Lower lobe of right lung (tissue), 2 donors: ENCODE measurements around the gene CXXC5. TPM values are rescaled to one million over a fixed set of nuclear protein-coding genes. Genes with fewer than 3 reads are reported as not detected.

Source experiments
- ATAC-seq, 2 donors: fragments of 200-7000 bp; cut with Tn5 transposase; one replicate each; pipeline ENCODE4 v1.9.1; 2020 to 2022; ENCODE audit warnings: mild to moderate bottlenecking in 2 of 2, moderate library complexity in 2 of 2
- DNase-seq: peaks from one replicate; pipeline ENCODE4 v3.0.0-alpha.2; 2020
- H3K27ac ChIP-seq: fragments of 200-600 bp; one replicate; pipeline ENCODE4 v1.8.0; 2022
- H3K27me3 ChIP-seq: fragments of 200-600 bp; one replicate; pipeline ENCODE4 v1.8.0; 2022; ENCODE audit warnings: low read depth
- H3K36me3 ChIP-seq: fragments of 200-600 bp; one replicate; pipeline ENCODE4 v1.8.0; 2022; ENCODE audit warnings: mild to moderate bottlenecking
- H3K4me1 ChIP-seq: fragments of 200-600 bp; one replicate; pipeline ENCODE4 v1.8.0; 2022
- H3K4me3 ChIP-seq: fragments of 200-600 bp; one replicate; pipeline ENCODE4 v1.8.0; 2022; ENCODE audit warnings: mild to moderate bottlenecking
- H3K9me3 ChIP-seq: fragments of 200-600 bp; one replicate; pipeline ENCODE4 v1.8.0; 2022
- CTCF ChIP-seq: fragments of 200-600 bp; IDR thresholded peaks from one replicate; pipeline ENCODE4 v1.8.0; 2022; ENCODE audit warnings: antibody characterized with exemption, mild to moderate bottlenecking
- intact Hi-C: fragments of 100-400 bp; cut with DNase I; formaldehyde crosslinking; loops from one replicate; pipeline ENCODE4 v1.11.0; 2022
- total RNA-seq: library from RNA; stranded (reverse); fragmentation: NEBNext Ultra II Directional; extraction: Animal tissue kit (Norgen Biotek cat#: 25700); gene quantifications from one replicate; pipeline ENCODE4 v1.2.1, GENCODE V29; 2021
- donor health status: DM: no; HTN: yes; CAD: no; lungs with severe emphysema.

CXXC5 gene
- total RNA-seq, 1 donor from 2014 or later = 27.3 TPM

GRCh38 chr5:139690803-139691629, 42.9 kb downstream of the CXXC5 start:
- no peaks in the 10 kb centered on the region for H3K36me3 ChIP-seq
- no peak overlapping the region for H3K27ac ChIP-seq
- DNase-seq (no peak), ATAC-seq (no peak)
- peaks cover 20% of the 10 kb centered on the region for H3K4me1 ChIP-seq
- no peak for TF ChIP-seq CTCF
- no peaks in the 10 kb centered on the region for H3K27me3 ChIP-seq
- H3K4me3 ChIP-seq = no peak overlapping the region
- intact Hi-C loops = loop anchor here (10.0 kb wide), 1 partner anchor 56 kb away; no protein-coding TSS in a partner anchor
- H3K9me3 ChIP-seq = no peaks in the 10 kb centered on the region

- intact Hi-C loops = loop anchor here (10.0 kb wide), 1 partner anchor 57 kb away; no protein-coding TSS in a partner anchor
- no peak overlapping the region for H3K4me3 ChIP-seq
- peaks cover 24% of the 10 kb centered on the region for H3K4me1 ChIP-seq
- H3K36me3 ChIP-seq = no peaks in the 10 kb centered on the region
- ATAC-seq (no peak), DNase-seq (no peak)
- H3K9me3 ChIP-seq = no peaks in the 10 kb centered on the region
- TF ChIP-seq CTCF = no peak
- no peaks in the 10 kb centered on the region for H3K27me3 ChIP-seq
- H3K27ac ChIP-seq = no peak overlapping the region
These were observed 44.0 kb downstream of the CXXC5 start for GRCh38 chr5:139692148-139692547.

- no peaks in the 10 kb centered on the region for H3K27me3 ChIP-seq
- H3K4me3 ChIP-seq = no peak overlapping the region
- no peak overlapping the region for H3K27ac ChIP-seq
- no peaks in the 10 kb centered on the region for H3K9me3 ChIP-seq
- no peak for ATAC-seq
- TF ChIP-seq CTCF = no peak
- DNase-seq = no peak
- H3K36me3 ChIP-seq = no peaks in the 10 kb centered on the region
- intact Hi-C loops = loop anchor here (10.0 kb wide), 1 partner anchor 58 kb away; no protein-coding TSS in a partner anchor
- peaks cover 30% of the 10 kb centered on the region for H3K4me1 ChIP-seq
These were observed 44.6 kb downstream of the CXXC5 start for GRCh38 chr5:139692679-139693308.

GRCh38 chr5:139693676-139694364, 45.7 kb downstream of the CXXC5 start:
- no peak for TF ChIP-seq CTCF
- intact Hi-C loops = loop anchor here (10.0 kb wide), 1 partner anchor 59 kb away; no protein-coding TSS in a partner anchor
- Histone ChIP-seq H3K36me3 (no peaks in the 10 kb centered on the region), H3K9me3 (no peaks in the 10 kb centered on the region), H3K4me3 (no peak overlapping the region), H3K27me3 (no peaks in the 10 kb centered on the region), H3K27ac (no peak overlapping the region), H3K4me1 (peaks cover 40% of the 10 kb centered on the region)
- DNase-seq (no peak), ATAC-seq (no peak)

- TF ChIP-seq CTCF = no peak
- Histone ChIP-seq H3K4me1 (peaks cover 42% of the 10 kb centered on the region), H3K9me3 (no peaks in the 10 kb centered on the region), H3K27ac (no peak overlapping the region), H3K27me3 (no peaks in the 10 kb centered on the region), H3K4me3 (no peak overlapping the region), H3K36me3 (no peaks in the 10 kb centered on the region)
- ATAC-seq = no peak
- DNase-seq = no peak
- intact Hi-C loops = loop anchor here (10.0 kb wide), 1 partner anchor 60 kb away; no protein-coding TSS in a partner anchor
These were observed 46.5 kb downstream of the CXXC5 start for GRCh38 chr5:139694556-139695177.
